Common myeloid progenitor, CD34-positive (primary cell): ENCODE measurements around the gene SMIM5.

Source experiments
- CTCF ChIA-PET: fragments of 350-600 bp; sonication (Branson Sonifier 250); formaldehyde crosslinking; loops from one replicate; lab custom pipeline; 2021; ENCODE audit warnings: antibody characterized with exemption; lab: Charles Lee
- POLR2A ChIA-PET: fragments of 350-600 bp; sonication (Branson Sonifier 250); formaldehyde crosslinking; loops from one replicate; lab custom pipeline; 2021; ENCODE audit warnings: antibody characterized with exemption; lab: Charles Lee
- DNase-seq, 3 donors: peaks; one replicate each; pipeline versions ENCODE4 v3.0.0 to v3.0.0-alpha.2; 2013
- H3K27ac ChIP-seq, 2 experiments: 1 replicate in 1 of 2; 2 replicates in 1 of 2; pipeline ENCODE4 v1.7.0; 2013; ENCODE audit warnings: inconsistent platforms in 2 of 2, low read length in 2 of 2, mild to moderate bottlenecking in 2 of 2, low read depth in 1 of 2, moderate library complexity in 1 of 2; ENCODE audit not compliant: severe bottlenecking in 2 of 2, insufficient read depth in 1 of 2, poor library complexity in 1 of 2
- H3K27me3 ChIP-seq, 5 experiments: replicated peaks in 2 of 5; 1 replicate in 3 of 5; 2 replicates in 2 of 5; pipeline versions ENCODE4 v1.6.1 to v1.7.0; 2013; ENCODE audit warnings: low read length in 4 of 5, mild to moderate bottlenecking in 2 of 5, moderate library complexity in 2 of 5, inconsistent platforms in 1 of 5; ENCODE audit not compliant: insufficient read depth in 5 of 5, control insufficient read depth in 4 of 5
- H3K36me3 ChIP-seq, 4 experiments: 1 replicate in 2 of 4; 2 replicates in 2 of 4; pipeline versions ENCODE4 v1.6.1 to v1.7.0; 2013; ENCODE audit warnings: low read length in 3 of 4, control low read depth in 1 of 4, mild to moderate bottlenecking in 1 of 4; ENCODE audit not compliant: control insufficient read depth in 4 of 4, insufficient read depth in 4 of 4
- H3K4me1 ChIP-seq, 4 experiments: 1 replicate in 3 of 4; 2 replicates in 1 of 4; pipeline versions ENCODE4 v1.6.1 to v1.7.1; 2013; ENCODE audit warnings: low read length in 3 of 4, mild to moderate bottlenecking in 3 of 4, control low read depth in 1 of 4, inconsistent platforms in 1 of 4, moderate library complexity in 1 of 4; ENCODE audit not compliant: control insufficient read depth in 4 of 4, insufficient read depth in 4 of 4; ENCODE audit errors: control extremely low read depth in 1 of 4
- H3K4me3 ChIP-seq, 7 experiments: 1 replicate in 4 of 7; 2 replicates in 3 of 7; pipeline versions ENCODE4 v1.5.1 to v1.7.0; 2013; ENCODE audit warnings: mild to moderate bottlenecking in 7 of 7, low read length in 6 of 7, moderate library complexity in 6 of 7, inconsistent platforms in 2 of 7, low read depth in 2 of 7, control low read depth in 1 of 7; ENCODE audit not compliant: insufficient read depth in 4 of 7, control insufficient read depth in 1 of 7; ENCODE audit errors: extremely low read depth in 1 of 7
- H3K9me3 ChIP-seq, 5 experiments: 1 replicate in 4 of 5; 2 replicates in 1 of 5; pipeline versions ENCODE4 v1.6.1 to v1.7.1; 2013; ENCODE audit warnings: low read length in 4 of 5, mild to moderate bottlenecking in 2 of 5, inconsistent platforms in 1 of 5, low read depth in 1 of 5, moderate library complexity in 1 of 5; ENCODE audit not compliant: control insufficient read depth in 4 of 5, insufficient read depth in 2 of 5; ENCODE audit errors: control extremely low read depth in 1 of 5
- WGBS: methylation state at CpG from one replicate; pipeline ENCODE4 v1.1.5; 2013; ENCODE audit not compliant: insufficient coverage; 5-methylcytosine and 5-hydroxymethylcytosine counted together

SMIM5 gene

DNA sequence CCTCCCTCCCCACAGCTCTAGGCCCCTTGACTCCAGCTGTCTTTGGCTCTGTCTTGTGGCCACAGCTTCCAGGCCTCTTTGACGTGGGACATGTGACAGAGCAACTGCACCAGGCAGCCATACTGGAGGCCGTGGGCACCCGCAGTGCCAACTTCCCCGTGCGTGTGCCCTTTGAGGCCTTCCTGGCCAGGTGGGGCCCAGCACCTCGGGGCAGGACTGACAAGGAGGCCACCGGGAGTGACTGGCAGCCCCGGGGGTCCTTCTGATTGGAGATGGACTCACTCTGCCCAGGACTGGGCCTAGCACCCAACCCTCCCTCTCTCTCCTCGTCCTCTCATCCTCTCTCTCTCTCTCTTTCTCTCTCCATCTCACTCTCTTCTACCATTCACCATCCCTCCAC lies 30.1 kb upstream of the SMIM5 start:
- 92% methylated on average over 8 of the region's 9 CpGs for WGBS
- POLR2A ChIA-PET: interaction anchor here (0.6 kb wide), 1 partner anchor 24 kb away, joined by 5 read pairs; no protein-coding TSS in a partner anchor
- CTCF ChIA-PET: interaction anchor here (0.7 to 5.5 kb wide), 11 partner anchors 11 to 146 kb away, joined by 3 to 30 read pairs (median 3); partner anchors contain the start of gene SMIM5
- Histone ChIP-seq H3K36me3 (peaks cover 0 to 32% (median 14%) of the 10 kb centered on the region in 4 experiments), H3K9me3 (no peaks in the 10 kb centered on the region), H3K4me3 (no peak overlapping the region), H3K27ac (no peak overlapping the region), H3K27me3 (no peaks in the 10 kb centered on the region), H3K4me1 (no peaks in the 10 kb centered on the region)
- DNase-seq: no peak

DNA sequence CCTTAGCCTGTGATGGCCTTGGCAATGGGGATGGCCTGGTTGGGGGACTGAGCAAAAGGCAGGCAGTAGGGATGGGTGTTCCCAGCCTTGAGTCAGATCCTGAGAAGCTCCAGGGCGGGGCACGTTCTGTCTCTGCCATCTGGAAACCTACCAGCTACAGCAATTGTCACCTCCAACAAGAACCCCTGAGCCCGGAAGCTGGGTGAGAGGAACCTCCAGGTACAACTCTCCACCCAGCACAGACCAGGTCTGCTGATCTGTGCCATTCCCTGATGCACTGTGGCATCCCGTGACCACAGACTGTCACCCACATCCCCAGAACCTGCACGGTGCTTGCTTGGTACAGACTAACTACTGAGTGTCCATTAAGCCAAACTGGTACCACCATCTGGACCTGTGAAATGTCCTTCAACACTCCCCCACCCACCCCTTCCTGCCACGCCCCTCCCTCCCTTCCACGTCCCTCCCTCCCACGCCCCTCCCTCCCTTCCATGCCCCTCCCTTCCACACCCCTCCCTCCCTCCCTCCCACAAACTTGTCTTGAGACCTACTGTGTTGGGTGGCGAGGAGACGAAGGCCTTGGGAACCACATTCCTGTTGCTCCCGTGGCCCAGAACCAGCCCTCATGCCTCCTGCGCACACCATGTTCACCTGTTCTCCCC lies 29.1 kb upstream of the SMIM5 start:
- Histone ChIP-seq H3K9me3 (no peaks in the 10 kb centered on the region), H3K27me3 (no peaks in the 10 kb centered on the region), H3K36me3 (peaks cover 0 to 32% (median 16%) of the 10 kb centered on the region in 4 experiments), H3K4me1 (no peaks in the 10 kb centered on the region), H3K27ac (peak overlapping the region in 1 of 2 experiments; percentile 14), H3K4me3 (no peak overlapping the region)
- DNase-seq: no peak
- POLR2A ChIA-PET: no interaction called here
- CTCF ChIA-PET: interaction anchor here (0.7 to 5.5 kb wide), 6 partner anchors 10 to 149 kb away, joined by 3 to 30 read pairs (median 4); partner anchors contain the start of gene SMIM5
- WGBS: 86% methylated on average over 9 of the region's 12 CpGs

DNA sequence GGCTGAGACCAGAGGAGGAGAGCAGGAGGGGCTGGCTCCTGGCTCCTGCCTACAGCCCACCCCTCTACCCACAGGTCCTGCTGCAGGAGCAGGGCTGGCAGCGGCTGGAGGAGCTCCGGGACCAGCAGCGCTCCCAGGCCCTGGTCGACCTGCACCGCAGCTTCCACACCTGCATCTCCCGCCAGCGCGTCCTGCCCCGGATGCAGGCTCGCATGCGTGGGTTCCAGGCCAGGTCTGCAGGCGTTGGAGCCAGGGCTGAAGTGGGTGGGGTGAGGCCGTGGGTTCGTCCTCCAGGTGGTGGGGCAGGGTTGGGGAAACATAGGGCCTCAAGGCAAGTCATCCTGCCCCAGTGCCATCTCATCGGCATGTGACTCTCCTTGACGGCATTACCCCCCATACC lies 27.4 kb upstream of the SMIM5 start:
- no peak overlapping the region for H3K4me3 ChIP-seq
- ChIA-PET POLR2A (no interaction called here), CTCF (interaction anchor here (1.0 to 5.5 kb wide), 4 partner anchors 19 to 65 kb away, joined by 3 to 30 read pairs (median 6); partner anchors contain the start of gene SMIM5)
- H3K36me3 ChIP-seq: peaks cover 0 to 44% (median 24%) of the 10 kb centered on the region in 4 experiments
- no peak overlapping the region for H3K27ac ChIP-seq
- WGBS: 84% methylated on average over 8 of the region's 16 CpGs
- H3K4me1 ChIP-seq: no peaks in the 10 kb centered on the region
- DNase-seq: no peak
- H3K9me3 ChIP-seq: no peaks in the 10 kb centered on the region
- no peaks in the 10 kb centered on the region for H3K27me3 ChIP-seq

DNA sequence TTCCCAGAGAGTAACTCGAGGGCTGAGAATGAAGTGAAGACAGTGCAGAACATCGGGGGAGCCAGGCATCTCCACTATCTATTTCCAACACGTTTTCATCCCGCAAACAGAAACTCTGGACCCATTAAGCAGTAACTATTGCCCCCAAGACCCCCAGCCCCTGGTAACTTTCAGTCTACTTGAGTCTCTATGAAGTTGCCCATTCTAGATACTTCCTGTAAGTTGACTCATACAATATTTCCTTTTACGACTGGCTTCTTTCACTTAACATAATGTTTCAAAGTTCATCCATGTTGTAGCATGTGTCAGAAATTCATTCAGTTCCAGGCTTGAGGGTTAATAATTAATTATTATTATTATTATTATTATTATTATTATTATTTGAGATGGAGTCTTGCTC lies 26.1 kb upstream of the SMIM5 start:
- Histone ChIP-seq H3K4me3 (no peak overlapping the region), H3K27me3 (no peaks in the 10 kb centered on the region), H3K36me3 (peaks cover 0 to 51% (median 21%) of the 10 kb centered on the region in 4 experiments), H3K9me3 (no peaks in the 10 kb centered on the region), H3K4me1 (no peaks in the 10 kb centered on the region), H3K27ac (no peak overlapping the region)
- 100% methylated on average over 4 of the region's 5 CpGs for WGBS
- ChIA-PET POLR2A (no interaction called here), CTCF (no interaction called here)
- DNase-seq: no peak

DNA sequence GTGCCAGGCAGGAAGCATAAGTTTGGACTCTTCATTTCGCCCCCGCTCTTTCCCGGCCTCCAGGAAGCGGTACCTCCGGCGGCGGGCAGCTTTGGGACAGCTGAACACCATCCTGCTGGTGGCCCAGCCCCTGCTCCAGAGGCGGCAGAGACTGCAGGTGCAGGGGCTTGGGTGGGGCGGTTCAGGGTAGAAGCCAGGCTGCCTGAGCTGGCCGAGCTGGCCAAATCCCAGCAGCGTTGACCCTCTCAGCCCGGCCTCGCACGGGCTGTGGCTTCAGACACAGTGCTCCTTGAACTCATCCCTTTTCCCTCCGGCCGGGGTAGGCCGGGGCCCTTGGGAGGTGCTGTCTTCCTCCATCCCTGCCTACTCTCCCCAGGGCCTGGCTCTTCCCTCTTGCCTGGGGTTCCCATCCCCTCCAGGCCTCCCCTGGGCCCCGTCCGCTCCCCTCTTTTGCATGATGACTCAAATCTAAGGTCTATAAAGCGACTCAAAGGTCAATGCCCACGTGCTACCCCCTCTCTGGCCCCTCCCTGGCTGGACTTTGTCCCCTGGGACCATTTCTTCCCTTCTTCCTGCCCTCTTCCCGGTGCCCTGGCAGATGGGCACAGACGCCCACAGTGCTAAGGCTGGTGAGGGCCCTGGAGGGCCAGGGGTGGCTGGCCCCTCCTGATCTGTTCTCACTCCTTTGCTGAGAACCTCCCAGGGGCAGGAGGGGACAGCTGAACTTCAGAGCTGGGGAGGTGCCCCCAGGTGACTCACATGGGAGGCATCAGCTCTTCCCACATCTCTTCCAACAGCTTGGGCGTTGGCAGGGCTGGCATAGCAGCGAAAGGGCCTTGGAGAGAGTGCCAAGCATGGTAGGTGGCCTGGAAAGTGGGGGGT lies 22.9 kb upstream of the SMIM5 start:
- 97% methylated on average over 23 of the region's 25 CpGs for WGBS
- H3K36me3 ChIP-seq: peaks cover 2 to 65% (median 37%) of the 10 kb centered on the region in 4 experiments
- H3K9me3 ChIP-seq: no peaks in the 10 kb centered on the region
- H3K4me3 ChIP-seq: no peak overlapping the region
- no peak overlapping the region for H3K27ac ChIP-seq
- ChIA-PET CTCF (interaction anchor here (1.3 to 4.1 kb wide), 5 partner anchors 9 to 22 kb away, joined by 3 to 26 read pairs (median 3); no protein-coding TSS in a partner anchor), POLR2A (no interaction called here)
- H3K4me1 ChIP-seq: no peaks in the 10 kb centered on the region
- no peaks in the 10 kb centered on the region for H3K27me3 ChIP-seq
- no peak for DNase-seq

DNA sequence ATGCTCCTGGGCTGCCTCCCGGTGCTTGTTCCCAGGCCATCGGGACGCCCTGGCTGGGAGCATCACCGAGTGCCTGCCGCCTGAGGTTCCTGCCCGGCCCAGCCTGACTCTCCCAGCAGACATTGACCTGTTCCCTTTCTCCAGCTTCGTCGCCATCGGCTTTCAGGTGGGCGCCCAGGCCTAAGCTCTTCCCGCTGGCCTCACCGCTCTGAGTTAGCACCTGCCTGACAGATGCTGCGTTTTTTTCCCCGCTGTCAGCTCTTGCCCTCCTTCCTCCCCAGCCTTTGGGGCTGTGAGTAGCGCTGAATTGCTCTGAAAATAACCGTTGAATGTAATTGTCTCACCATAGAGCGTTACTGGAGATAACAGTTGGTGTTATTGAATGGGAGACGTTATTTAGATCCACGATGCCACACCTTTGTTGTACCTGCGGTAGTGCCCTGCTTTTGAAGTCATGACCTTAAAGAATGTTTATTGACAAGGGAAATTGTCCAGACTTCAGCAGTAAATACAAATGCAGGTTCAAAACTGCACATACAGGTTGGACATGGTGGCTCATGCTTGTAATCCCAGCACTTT lies 21.3 kb upstream of the SMIM5 start:
- Histone ChIP-seq H3K4me3 (no peak overlapping the region), H3K27me3 (no peaks in the 10 kb centered on the region), H3K9me3 (no peaks in the 10 kb centered on the region), H3K4me1 (no peaks in the 10 kb centered on the region), H3K36me3 (peaks cover 2 to 74% (median 48%) of the 10 kb centered on the region in 4 experiments), H3K27ac (no peak overlapping the region)
- ChIA-PET CTCF (interaction anchor here (0.6 to 4.1 kb wide), 7 partner anchors 8 to 137 kb away, joined by 3 to 26 read pairs (median 6); partner anchors contain the start of gene SMIM5), POLR2A (interaction anchor here (0.6 kb wide), 1 partner anchor 26 kb away, joined by 3 read pairs; no protein-coding TSS in a partner anchor)
- WGBS: 98% methylated on average over 18 of the region's 20 CpGs
- DNase-seq: no peak
